ENCODE results near the gene FGD4.

The FGD4 gene

GRCh38 chr12:32407795-32408194 lies 8.4 kb downstream of the FGD4 start:
- DNase-seq, result no peak

GRCh38 chr12:32413412-32413811 lies 14.1 kb downstream of the FGD4 start:
- DNase-seq, result no peak

GRCh38 chr12:32418221-32418620 lies 18.9 kb downstream of the FGD4 start:
- no peak for DNase-seq

- DNase-seq, result no peak
Measured at GRCh38 chr12:32418903-32419519, 19.7 kb downstream of the FGD4 start.

GRCh38 chr12:32419520-32419960 lies 20.2 kb downstream of the FGD4 start:
- no peak for DNase-seq

- DNase-seq, result no peak
Measured at GRCh38 chr12:32420356-32420755, 21.0 kb downstream of the FGD4 start.

GRCh38 chr12:32423559-32423958 lies 24.2 kb downstream of the FGD4 start:
- DNase-seq, result no peak

GRCh38 chr12:32431025-32431424 lies 31.7 kb downstream of the FGD4 start:
- no peak for DNase-seq

GRCh38 chr12:32435921-32436705 lies 36.8 kb downstream of the FGD4 start:
- DNase-seq, result no peak

- DNase-seq, result no peak
Measured at GRCh38 chr12:32437095-32437515, 37.7 kb downstream of the FGD4 start.

- DNase-seq, result no peak
Measured at GRCh38 chr12:32440120-32440865, 40.9 kb downstream of the FGD4 start.

- no peak for DNase-seq
Measured at GRCh38 chr12:32443491-32443890, 44.1 kb downstream of the FGD4 start.

- DNase-seq, result no peak
Measured at GRCh38 chr12:32444895-32445294, 45.5 kb downstream of the FGD4 start.

- DNase-seq, result no peak
Measured at GRCh38 chr12:32445356-32445755, 46.0 kb downstream of the FGD4 start.

GRCh38 chr12:32446316-32447119 lies 47.2 kb downstream of the FGD4 start:
- DNase-seq, result no peak

- DNase-seq, result no peak
Measured at GRCh38 chr12:32448586-32448985, 49.2 kb downstream of the FGD4 start.

GRCh38 chr12:32450363-32450762 lies 51.0 kb downstream of the FGD4 start:
- no peak for DNase-seq

GRCh38 chr12:32450768-32451167 lies 51.4 kb downstream of the FGD4 start:
- no peak for DNase-seq

GRCh38 chr12:32451816-32452215 lies 52.5 kb downstream of the FGD4 start:
- DNase-seq, result no peak

- DNase-seq, result no peak
Measured at GRCh38 chr12:32454075-32454474, 54.7 kb downstream of the FGD4 start.

- no peak for DNase-seq
Measured at GRCh38 chr12:32454866-32455265, 55.5 kb downstream of the FGD4 start.

GRCh38 chr12:32455607-32456071 lies 56.3 kb downstream of the FGD4 start:
- no peak for DNase-seq
